Lower lobe of right lung (tissue), 2 donors: ENCODE measurements around the gene CAND2. TPM values are rescaled to one million over a fixed set of nuclear protein-coding genes. Genes with fewer than 3 reads are reported as not detected.
A peak's percentile ranks its signal among the peaks of the same experiment; 100 is the strongest.

Experiments
- ATAC-seq, 2 donors: fragments of 200-7000 bp; cut with Tn5 transposase; one replicate each; pipeline ENCODE4 v1.9.1; 2020 to 2022; ENCODE audit warnings: mild to moderate bottlenecking in 2 of 2, moderate library complexity in 2 of 2
- DNase-seq: peaks from one replicate; pipeline ENCODE4 v3.0.0-alpha.2; 2020
- H3K27ac ChIP-seq: fragments of 200-600 bp; one replicate; pipeline ENCODE4 v1.8.0; 2022
- H3K27me3 ChIP-seq: fragments of 200-600 bp; one replicate; pipeline ENCODE4 v1.8.0; 2022; ENCODE audit warnings: low read depth
- H3K36me3 ChIP-seq: fragments of 200-600 bp; one replicate; pipeline ENCODE4 v1.8.0; 2022; ENCODE audit warnings: mild to moderate bottlenecking
- H3K4me1 ChIP-seq: fragments of 200-600 bp; one replicate; pipeline ENCODE4 v1.8.0; 2022
- H3K4me3 ChIP-seq: fragments of 200-600 bp; one replicate; pipeline ENCODE4 v1.8.0; 2022; ENCODE audit warnings: mild to moderate bottlenecking
- H3K9me3 ChIP-seq: fragments of 200-600 bp; one replicate; pipeline ENCODE4 v1.8.0; 2022
- intact Hi-C: fragments of 100-400 bp; cut with DNase I; formaldehyde crosslinking; loops from one replicate; pipeline ENCODE4 v1.11.0; 2022
- total RNA-seq: library from RNA; stranded (reverse); fragmentation: NEBNext Ultra II Directional; extraction: Animal tissue kit (Norgen Biotek cat#: 25700); gene quantifications from one replicate; pipeline ENCODE4 v1.2.1, GENCODE V29; 2021
- TF ChIP-seq, protein P1 (sequence below): fragments of 200-600 bp; IDR thresholded peaks from one replicate; pipeline ENCODE4 v1.8.0; 2022; ENCODE audit warnings: antibody characterized with exemption, mild to moderate bottlenecking
- donor health status: DM: no; HTN: yes; CAD: no; lungs with severe emphysema.

Gene CAND2
- total RNA-seq, 1 donor from 2014 or later = 6.4 TPM

DNA sequence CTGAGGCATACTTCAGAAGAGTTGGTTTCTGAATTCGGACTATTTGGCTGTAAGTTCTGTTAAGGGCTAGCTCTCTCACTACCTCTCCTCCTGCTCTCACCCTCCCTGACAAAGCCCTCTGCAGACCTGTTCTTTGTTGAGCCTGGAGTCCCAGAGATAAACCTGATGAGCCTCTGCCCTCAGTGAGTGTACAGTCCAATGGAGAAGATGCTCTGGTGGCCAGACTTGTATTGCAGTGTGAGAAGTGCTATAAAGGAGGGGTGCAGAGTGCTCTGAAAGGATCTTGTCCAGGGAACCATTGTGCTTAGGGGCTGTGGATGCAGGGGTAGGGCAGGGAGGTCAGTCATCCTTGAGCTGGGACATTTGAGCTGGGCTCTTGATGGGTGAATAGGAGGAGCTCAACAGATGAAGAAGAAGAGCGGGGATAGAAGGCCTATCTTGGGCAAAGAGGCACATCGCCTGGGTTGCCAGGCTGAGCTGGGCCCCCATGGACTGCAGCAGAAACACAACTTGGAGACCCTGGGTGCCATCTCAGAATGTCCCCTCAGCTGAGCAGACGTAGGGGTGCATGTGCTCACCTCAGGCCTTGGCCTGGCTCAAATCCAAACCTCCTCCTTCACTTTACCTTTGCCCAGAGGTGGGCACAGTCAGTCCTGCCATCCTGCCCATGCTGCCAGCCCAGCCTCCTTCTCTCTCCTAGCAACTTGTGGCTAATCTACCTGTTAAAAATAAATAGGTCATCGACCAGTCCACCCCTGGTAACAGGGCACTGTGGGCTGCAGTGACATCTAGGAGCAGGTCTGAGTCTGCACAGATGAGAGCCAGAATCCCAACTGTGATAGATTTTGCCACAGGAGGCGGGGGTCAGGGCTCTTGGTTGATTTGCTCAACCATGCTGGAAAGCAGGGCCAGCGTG is 3.3 kb downstream of the CAND2 start:
- peaks cover 9% of the 10 kb centered on the region for H3K4me1 ChIP-seq
- H3K27ac ChIP-seq = no peak overlapping the region
- TF ChIP-seq, protein P1, sequence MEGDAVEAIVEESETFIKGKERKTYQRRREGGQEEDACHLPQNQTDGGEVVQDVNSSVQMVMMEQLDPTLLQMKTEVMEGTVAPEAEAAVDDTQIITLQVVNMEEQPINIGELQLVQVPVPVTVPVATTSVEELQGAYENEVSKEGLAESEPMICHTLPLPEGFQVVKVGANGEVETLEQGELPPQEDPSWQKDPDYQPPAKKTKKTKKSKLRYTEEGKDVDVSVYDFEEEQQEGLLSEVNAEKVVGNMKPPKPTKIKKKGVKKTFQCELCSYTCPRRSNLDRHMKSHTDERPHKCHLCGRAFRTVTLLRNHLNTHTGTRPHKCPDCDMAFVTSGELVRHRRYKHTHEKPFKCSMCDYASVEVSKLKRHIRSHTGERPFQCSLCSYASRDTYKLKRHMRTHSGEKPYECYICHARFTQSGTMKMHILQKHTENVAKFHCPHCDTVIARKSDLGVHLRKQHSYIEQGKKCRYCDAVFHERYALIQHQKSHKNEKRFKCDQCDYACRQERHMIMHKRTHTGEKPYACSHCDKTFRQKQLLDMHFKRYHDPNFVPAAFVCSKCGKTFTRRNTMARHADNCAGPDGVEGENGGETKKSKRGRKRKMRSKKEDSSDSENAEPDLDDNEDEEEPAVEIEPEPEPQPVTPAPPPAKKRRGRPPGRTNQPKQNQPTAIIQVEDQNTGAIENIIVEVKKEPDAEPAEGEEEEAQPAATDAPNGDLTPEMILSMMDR = no peak
- no peak overlapping the region for H3K4me3 ChIP-seq
- H3K27me3 ChIP-seq = peaks cover 6% of the 10 kb centered on the region
- DNase-seq = no peak
- H3K9me3 ChIP-seq = no peaks in the 10 kb centered on the region
- intact Hi-C loops = no loop called here
- H3K36me3 ChIP-seq = peaks cover 4% of the 10 kb centered on the region
- ATAC-seq = no peak

DNA sequence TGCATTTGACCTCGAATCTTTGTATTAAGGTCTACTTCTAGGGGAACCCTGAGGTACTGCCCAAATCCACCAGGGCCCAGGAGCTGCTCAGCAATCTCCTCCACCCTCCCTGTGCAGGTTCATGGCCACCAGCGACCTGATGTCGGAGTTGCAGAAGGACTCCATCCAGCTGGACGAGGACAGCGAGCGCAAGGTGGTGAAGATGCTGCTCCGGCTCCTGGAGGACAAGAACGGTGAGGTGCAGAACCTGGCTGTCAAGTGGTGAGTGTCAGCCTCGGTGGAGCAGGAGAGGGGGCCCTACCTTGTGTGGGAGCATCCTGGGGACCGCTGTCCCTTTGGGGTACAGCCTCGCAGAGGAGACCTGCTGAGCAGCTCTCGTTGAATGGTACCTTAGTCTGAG is 6.9 kb downstream of the CAND2 start:
- peaks cover 9% of the 10 kb centered on the region for H3K36me3 ChIP-seq
- H3K27ac ChIP-seq = no peak overlapping the region
- H3K4me1 ChIP-seq = no peaks in the 10 kb centered on the region
- intact Hi-C loops = no loop called here
- ATAC-seq (no peak), DNase-seq (no peak)
- H3K9me3 ChIP-seq = no peaks in the 10 kb centered on the region
- no peaks in the 10 kb centered on the region for H3K27me3 ChIP-seq
- no peak overlapping the region for H3K4me3 ChIP-seq
- TF ChIP-seq, protein P1 = no peak

DNA sequence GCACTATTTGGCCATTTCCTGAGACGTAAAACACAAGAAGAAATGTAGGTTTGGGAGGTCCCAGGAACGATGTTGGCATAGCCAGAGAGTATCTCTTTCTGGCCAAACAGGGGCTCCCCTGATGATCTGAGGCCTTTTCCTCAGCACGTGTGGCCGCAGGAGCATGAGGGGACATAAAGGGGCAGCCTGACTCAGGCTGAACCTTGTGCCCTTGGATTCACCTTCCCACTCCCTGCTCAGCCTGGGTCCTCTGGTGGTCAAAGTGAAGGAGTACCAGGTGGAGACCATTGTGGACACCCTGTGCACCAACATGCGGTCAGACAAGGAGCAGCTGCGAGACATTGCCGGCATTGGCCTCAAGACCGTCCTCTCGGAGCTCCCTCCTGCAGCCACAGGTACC is 10.6 kb downstream of the CAND2 start:
- H3K27ac ChIP-seq = peak overlapping the region; percentile 7
- no peak for ATAC-seq

DNA sequence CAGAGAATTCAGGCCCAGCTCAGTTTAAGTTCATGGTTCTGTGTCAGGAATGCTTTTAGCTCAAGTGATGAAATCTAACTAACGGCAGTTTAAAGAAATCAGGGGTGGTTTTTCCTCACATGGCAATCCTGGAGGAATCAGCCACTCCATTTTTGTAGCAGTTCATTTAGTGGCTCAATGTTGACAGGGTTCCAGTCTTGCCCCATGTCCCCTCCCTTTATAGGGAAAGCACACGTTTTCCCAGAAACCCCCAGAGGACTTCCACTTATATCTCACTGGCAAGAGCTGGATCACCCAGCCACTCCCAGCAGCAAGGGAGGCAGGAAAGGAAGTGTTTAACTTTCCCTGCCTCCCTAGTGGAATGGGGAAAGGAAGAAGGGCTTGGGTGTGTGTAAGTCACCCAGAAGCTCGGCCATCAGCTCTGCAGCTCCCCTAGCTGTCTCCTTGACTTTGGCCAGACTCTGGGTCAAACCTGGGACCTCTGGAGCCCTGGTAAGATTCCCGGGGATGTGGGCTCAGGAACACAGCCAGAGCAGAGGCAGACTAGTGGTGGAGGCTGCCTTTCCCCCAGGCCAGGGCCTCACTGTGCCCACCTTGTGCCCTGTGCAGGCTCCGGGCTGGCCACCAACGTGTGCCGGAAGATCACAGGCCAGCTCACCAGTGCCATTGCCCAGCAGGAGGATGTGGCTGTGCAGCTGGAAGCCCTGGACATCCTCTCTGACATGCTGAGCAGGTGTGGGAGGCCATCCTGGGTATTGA is 11.3 kb downstream of the CAND2 start:
- H3K36me3 ChIP-seq = peaks cover 9% of the 10 kb centered on the region
- no peaks in the 10 kb centered on the region for H3K9me3 ChIP-seq
- no peak for DNase-seq
- peaks cover 8% of the 10 kb centered on the region for H3K4me1 ChIP-seq
- H3K27me3 ChIP-seq = no peaks in the 10 kb centered on the region
- peak overlapping the region; percentile 7 for H3K27ac ChIP-seq
- no peak for ATAC-seq
- no peak overlapping the region for H3K4me3 ChIP-seq
- intact Hi-C loops = no loop called here
- TF ChIP-seq, protein P1 = no peak

More for the DNA sequence above, 10.6 kb downstream of the CAND2 start:
- no peaks in the 10 kb centered on the region for H3K27me3 ChIP-seq
- no peak for DNase-seq
- TF ChIP-seq, protein P1 = no peak
- no peak overlapping the region for H3K4me3 ChIP-seq
- peaks cover 8% of the 10 kb centered on the region for H3K4me1 ChIP-seq
- no peaks in the 10 kb centered on the region for H3K9me3 ChIP-seq
- H3K36me3 ChIP-seq = peaks cover 9% of the 10 kb centered on the region
- intact Hi-C loops = no loop called here

DNA sequence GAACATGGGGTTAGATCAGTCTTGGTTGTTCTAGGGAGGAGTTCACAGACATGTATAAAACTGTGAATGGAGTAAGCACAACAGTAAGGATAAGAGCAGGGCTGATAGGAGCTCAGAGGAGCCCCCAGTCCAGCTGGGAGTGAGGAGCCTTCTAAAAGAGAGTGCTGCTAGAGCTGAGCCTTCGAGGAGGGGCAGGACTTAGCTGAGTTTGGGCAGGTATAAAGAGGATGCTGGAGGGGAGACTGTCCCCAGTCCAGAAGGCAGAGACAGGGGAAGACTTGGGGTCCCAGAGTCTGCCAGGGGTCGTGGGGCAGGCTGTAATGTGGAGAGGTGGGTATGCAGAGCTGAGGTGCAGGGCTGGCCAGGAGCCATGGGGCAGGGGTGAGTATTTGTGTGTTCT is 12.1 kb downstream of the CAND2 start:
- Histone ChIP-seq H3K36me3 (peaks cover 9% of the 10 kb centered on the region), H3K27ac (no peak overlapping the region), H3K4me1 (peaks cover 8% of the 10 kb centered on the region), H3K27me3 (no peaks in the 10 kb centered on the region), H3K9me3 (no peaks in the 10 kb centered on the region), H3K4me3 (no peak overlapping the region)
- intact Hi-C loops = no loop called here
- TF ChIP-seq, protein P1 = no peak
- DNase-seq (no peak), ATAC-seq (no peak)
